SK-N-SH treated with all-trans-retinoic acid at 6 μM for 48 hours (cell line): Measurements from ENCODE around the gene CMIP.

Source experiments
- ATAC-seq: fragments of 200-7000 bp; cut with Tn5 transposase; 3 replicates; pipeline ENCODE4 v1.9.1; 2020; ENCODE audit warnings: mild to moderate bottlenecking, moderate library complexity
- BACH2 ChIP-seq: fragments of 250-450 bp; sonication (Bioruptor Pico); IDR thresholded peaks from 2 replicates; pipeline ENCODE4 v1.9.0; 2021; ENCODE audit warnings: mild to moderate bottlenecking, borderline replicate concordance
- CREB5 ChIP-seq: fragments of 250-450 bp; sonication (Bioruptor Pico); IDR thresholded peaks from 2 replicates; pipeline ENCODE4 v1.5.1; 2020; ENCODE audit warnings: low read depth, mild to moderate bottlenecking, moderate library complexity
- CSDC2 ChIP-seq: fragments of 250-450 bp; sonication (Bioruptor Pico); IDR thresholded peaks from 2 replicates; pipeline ENCODE4 v1.5.0; 2020; ENCODE audit warnings: mild to moderate bottlenecking, moderate library complexity
- GLIS3 ChIP-seq: fragments of 250-450 bp; sonication (Bioruptor Pico); IDR thresholded peaks from 2 replicates; pipeline ENCODE4 v1.5.0; 2020; ENCODE audit warnings: mild to moderate bottlenecking, moderate library complexity
- ISL1 ChIP-seq: fragments of 250-450 bp; sonication (Bioruptor Pico); IDR thresholded peaks from 2 replicates; pipeline ENCODE4 v2.1.2; 2022; ENCODE audit warnings: mild to moderate bottlenecking, moderate library complexity
- OSR1 ChIP-seq: fragments of 250-450 bp; sonication (Bioruptor Pico); IDR thresholded peaks from 2 replicates; pipeline ENCODE4 v1.8.0; 2022; ENCODE audit warnings: moderate library complexity, mild to moderate bottlenecking, inconsistent platforms
- PATZ1 ChIP-seq: fragments of 250-450 bp; sonication (Bioruptor Pico); IDR thresholded peaks from 2 replicates; pipeline ENCODE4 v1.8.0; 2020; ENCODE audit warnings: mild to moderate bottlenecking, moderate library complexity, borderline replicate concordance
- PPARA ChIP-seq: fragments of 250-450 bp; sonication (Bioruptor Pico); IDR thresholded peaks from 2 replicates; pipeline ENCODE4 v1.5.0; 2020; ENCODE audit warnings: mild to moderate bottlenecking, borderline replicate concordance
- SNAI2 ChIP-seq: fragments of 250-450 bp; sonication (Bioruptor Pico); IDR thresholded peaks from 2 replicates; pipeline ENCODE4 v1.5.0; 2020; ENCODE audit warnings: mild to moderate bottlenecking, moderate library complexity
- TCF4 ChIP-seq: fragments of 250-450 bp; sonication (Bioruptor Pico); IDR thresholded peaks from 2 replicates; pipeline ENCODE4 v1.8.0; 2021; ENCODE audit warnings: mild to moderate bottlenecking, moderate library complexity, borderline replicate concordance
- TOX ChIP-seq: fragments of 250-450 bp; sonication (Bioruptor Pico); IDR thresholded peaks from 2 replicates; pipeline ENCODE4 v1.8.0; 2021; ENCODE audit warnings: mild to moderate bottlenecking, moderate library complexity, borderline replicate concordance
- TSHZ2 ChIP-seq: fragments of 250-450 bp; sonication (Bioruptor Pico); IDR thresholded peaks from 2 replicates; pipeline ENCODE4 v1.5.0; 2020; ENCODE audit warnings: mild to moderate bottlenecking, moderate library complexity
- ZC3H10 ChIP-seq: fragments of 250-450 bp; sonication (Bioruptor Pico); IDR thresholded peaks from 2 replicates; pipeline ENCODE4 v1.5.1; 2021; ENCODE audit warnings: mild to moderate bottlenecking, moderate library complexity
- ZFP3 ChIP-seq: fragments of 250-450 bp; sonication (Bioruptor Pico); IDR thresholded peaks from 2 replicates; pipeline ENCODE4 v1.5.0; 2020; ENCODE audit warnings: mild to moderate bottlenecking, moderate library complexity
- ZFP30 ChIP-seq: fragments of 450-650 bp; formaldehyde crosslinking; IDR thresholded peaks from 2 replicates; pipeline ENCODE4 v1.5.0; 2022; ENCODE audit warnings: mild to moderate bottlenecking, moderate library complexity
- ZNF70 ChIP-seq: fragments of 450-650 bp; formaldehyde crosslinking; IDR thresholded peaks from 2 replicates; pipeline ENCODE4 v1.5.0; 2020; ENCODE audit warnings: mild to moderate bottlenecking, moderate library complexity
- ZNF8 ChIP-seq: fragments of 450-650 bp; formaldehyde crosslinking; IDR thresholded peaks from 2 replicates; pipeline ENCODE4 v1.5.0; 2020; ENCODE audit warnings: mild to moderate bottlenecking, moderate library complexity
- TF ChIP-seq, protein P1 (sequence below): fragments of 250-450 bp; sonication (Bioruptor Pico); IDR thresholded peaks from 2 replicates; pipeline ENCODE4 v1.5.1; 2021; ENCODE audit warnings: mild to moderate bottlenecking, moderate library complexity

The CMIP gene

GRCh38 chr16:81455006-81455405 is 10.4 kb downstream of the CMIP start (continued):
- TF ChIP-seq, protein P1, sequence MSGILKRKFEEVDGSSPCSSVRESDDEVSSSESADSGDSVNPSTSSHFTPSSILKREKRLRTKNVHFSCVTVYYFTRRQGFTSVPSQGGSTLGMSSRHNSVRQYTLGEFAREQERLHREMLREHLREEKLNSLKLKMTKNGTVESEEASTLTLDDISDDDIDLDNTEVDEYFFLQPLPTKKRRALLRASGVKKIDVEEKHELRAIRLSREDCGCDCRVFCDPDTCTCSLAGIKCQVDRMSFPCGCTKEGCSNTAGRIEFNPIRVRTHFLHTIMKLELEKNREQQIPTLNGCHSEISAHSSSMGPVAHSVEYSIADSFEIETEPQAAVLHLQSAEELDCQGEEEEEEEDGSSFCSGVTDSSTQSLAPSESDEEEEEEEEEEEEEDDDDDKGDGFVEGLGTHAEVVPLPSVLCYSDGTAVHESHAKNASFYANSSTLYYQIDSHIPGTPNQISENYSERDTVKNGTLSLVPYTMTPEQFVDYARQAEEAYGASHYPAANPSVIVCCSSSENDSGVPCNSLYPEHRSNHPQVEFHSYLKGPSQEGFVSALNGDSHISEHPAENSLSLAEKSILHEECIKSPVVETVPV (CRISPR knock-in tag) = no peak
- no peak for TF ChIP-seq ZFP30 (CRISPR knock-in tag)
- no peak for TF ChIP-seq CSDC2 (CRISPR knock-in tag)
- TF ChIP-seq BACH2 (CRISPR knock-in tag) = no peak
- TF ChIP-seq GLIS3 = no peak
- TF ChIP-seq OSR1 (CRISPR knock-in tag) = no peak
- no peak for TF ChIP-seq ZNF8

GRCh38 chr16:81455720-81456494 is 11.3 kb downstream of the CMIP start:
- TF ChIP-seq ZC3H10 (no peak), SNAI2 (CRISPR knock-in tag) (no peak), ZNF8 (no peak), ZFP3 (no peak), ZFP30 (CRISPR knock-in tag) (no peak), CREB5 (CRISPR knock-in tag) (no peak), TSHZ2 (CRISPR knock-in tag) (no peak), BACH2 (CRISPR knock-in tag) (no peak), GLIS3 (no peak), CSDC2 (CRISPR knock-in tag) (no peak), PPARA (CRISPR knock-in tag) (no peak)
- no peak for ATAC-seq

GRCh38 chr16:81456523-81457325 is 12.1 kb downstream of the CMIP start:
- no peak for ATAC-seq
- TF ChIP-seq TCF4 (CRISPR knock-in tag) (no peak), TSHZ2 (CRISPR knock-in tag) (no peak), OSR1 (CRISPR knock-in tag) (no peak), BACH2 (CRISPR knock-in tag) (no peak), CREB5 (CRISPR knock-in tag) (no peak), ISL1 (CRISPR knock-in tag) (no peak), ZNF8 (no peak), GLIS3 (no peak), ZFP30 (CRISPR knock-in tag) (no peak), TOX (CRISPR knock-in tag) (no peak), ZNF70 (no peak), PPARA (CRISPR knock-in tag) (no peak), SNAI2 (CRISPR knock-in tag) (no peak), PATZ1 (CRISPR knock-in tag) (no peak)
- TF ChIP-seq, protein P1 (CRISPR knock-in tag) = no peak
